K562 (cell line): Measurements from ENCODE around the gene TMEM150A. TPM values are rescaled to one million over a fixed set of nuclear protein-coding genes. Genes with fewer than 3 reads are reported as not detected.
A peak's percentile ranks its signal among the peaks of the same experiment; 100 is the strongest.

Experiments used
- DEAF1 ChIP-seq: fragments of 450-650 bp; formaldehyde crosslinking; IDR thresholded peaks from 2 replicates; pipeline ENCODE4 v1.4.0; 2020; ENCODE audit warnings: mild to moderate bottlenecking, moderate library complexity
- DPF2 ChIP-seq: fragments of 450-650 bp; IDR thresholded peaks from 2 replicates; pipeline ENCODE4 v1.6.1; 2016
- ERF ChIP-seq: fragments of 450-650 bp; formaldehyde crosslinking; IDR thresholded peaks from 2 replicates; pipeline ENCODE4 v1.4.0; 2020; ENCODE audit warnings: mild to moderate bottlenecking, mixed read lengths
- FOXM1 ChIP-seq, 2 experiments: fragments of 450-650 bp in 1 of 2; sonication (generic) in 1 of 2; formaldehyde crosslinking in 1 of 2; IDR thresholded peaks; 2 replicates each; pipeline versions ENCODE4 v1.6.1 to v1.9.0; 2017 to 2022; ENCODE audit warnings: low read depth in 2 of 2, mild to moderate bottlenecking in 2 of 2, missing genetic modification reagents in 1 of 2, moderate library complexity in 1 of 2
- GTF2F1 ChIP-seq: IDR thresholded peaks from 2 replicates; pipeline ENCODE4 v1.6.1; 2011; ENCODE audit warnings: low read depth, low read length, improper control_type of control experiment
- HDAC8 ChIP-seq: fragments of 450-650 bp; IDR thresholded peaks from 2 replicates; pipeline ENCODE4 v1.6.1; 2016; ENCODE audit warnings: mild to moderate bottlenecking, missing genetic modification characterization, moderate library complexity, missing compliant biosample characterization
- KLF10 ChIP-seq: fragments of 250-450 bp; sonication (Bioruptor Pico); IDR thresholded peaks from 2 replicates; pipeline ENCODE4 v1.6.1; 2021; ENCODE audit warnings: matching md5 sums
- NBN ChIP-seq: fragments of 450-650 bp; IDR thresholded peaks from 2 replicates; pipeline ENCODE4 v1.6.1; 2016; ENCODE audit warnings: low read depth, mild to moderate bottlenecking
- NFE2 ChIP-seq: IDR thresholded peaks from 2 replicates; pipeline ENCODE4 v1.6.1; 2014; ENCODE audit warnings: antibody characterized with exemption, low read depth
- OTX1 ChIP-seq: fragments of 450-650 bp; formaldehyde crosslinking; IDR thresholded peaks from 2 replicates; pipeline ENCODE4 v1.4.0; 2022; ENCODE audit warnings: mild to moderate bottlenecking
- RBM34 ChIP-seq: fragments of 200-400 bp; formaldehyde crosslinking; IDR thresholded peaks from 2 replicates; pipeline ENCODE4 v1.6.1; 2018; ENCODE audit warnings: low read length, borderline replicate concordance; ENCODE audit not compliant: insufficient read depth
- REST ChIP-seq, 2 experiments: fragments of 450-650 bp; formaldehyde crosslinking in 1 of 2; IDR thresholded peaks; 2 replicates each; pipeline versions ENCODE4 v1.4.0 to v1.6.1; 2014 to 2020; ENCODE audit warnings: mild to moderate bottlenecking in 2 of 2, borderline replicate concordance in 1 of 2, low read depth in 1 of 2
- WHSC1 ChIP-seq: IDR thresholded peaks from one replicate; pipeline ENCODE4 v1.6.1; 2012; ENCODE audit warnings: low read length, control low read depth, inconsistent platforms
- ZBTB9 ChIP-seq: fragments of 450-650 bp; formaldehyde crosslinking; IDR thresholded peaks from 2 replicates; pipeline ENCODE4 v1.4.0; 2020; ENCODE audit warnings: mild to moderate bottlenecking, moderate library complexity
- ZNF23 ChIP-seq: fragments of 250-450 bp; sonication (Bioruptor Pico); IDR thresholded peaks from 2 replicates; pipeline ENCODE4 v1.4.0; 2020; ENCODE audit warnings: mild to moderate bottlenecking
- ZNF239 ChIP-seq: fragments of 250-450 bp; sonication (Bioruptor Pico); IDR thresholded peaks from 2 replicates; pipeline ENCODE4 v1.4.0; 2020; ENCODE audit warnings: mild to moderate bottlenecking
- ZNF57 ChIP-seq: fragments of 450-650 bp; formaldehyde crosslinking; IDR thresholded peaks from 2 replicates; pipeline ENCODE4 v1.4.0; 2020; ENCODE audit warnings: mild to moderate bottlenecking, moderate library complexity
- polyA plus RNA-seq, 8 experiments: library from polyadenylated mRNA; depleted of rRNA in 4 of 8; stranded (reverse) in 5 of 8; unstranded in 3 of 8; fragments of >200 nt; fragmentation: Nextera tagmentation in 2 of 8; fragmentation: Illumina TruSeq in 1 of 8; extraction: Ambion mirVana in 2 of 8; extraction: Trizol in 1 of 8; gene quantifications; 2 replicates each; pipeline versions ENCODE4 v1.2.1 to v1.2.3, GENCODE V29; 2011 to 2014; ENCODE audit warnings: inconsistent platforms in 1 of 8, missing spikeins in 1 of 8
- total RNA-seq, 7 experiments: library from RNA; depleted of rRNA in 6 of 7; stranded (reverse); fragments of >200 nt in 6 of 7; fragmentation: Illumina TruSeq in 2 of 7; extraction: Trizol in 2 of 7; gene quantifications; 2 replicates each; pipeline versions ENCODE4 v1.2.1 to v1.2.3, GENCODE V29; 2011 to 2021; ENCODE audit warnings: low replicate concordance in 1 of 7

TMEM150A gene
- total and polyA plus RNA-seq, 9 of the 15 experiments (the other 6 are each of a cell fraction or from before 2014, with no cell fraction given), result 3.9 to 17.1 (median 8.4) TPM

GRCh38 chr2:85561280-85562212, 41.0 kb downstream of the TMEM150A start, which contains the start of gene GGCX (continued):
- TF ChIP-seq REST (IDR thresholded peaks at IDR 0.05; ENCODE audit: borderline replicate concordance) (no peak), REST (CRISPR knock-in tag; IDR thresholded peaks at IDR 0.05; ENCODE audit: low read depth) (no peak), ERF (CRISPR knock-in tag) (no peak), KLF10 (no peak), ZNF239 (CRISPR knock-in tag) (no peak), DEAF1 (CRISPR knock-in tag) (no peak), ZNF23 (CRISPR knock-in tag) (no peak), WHSC1 (no peak), GTF2F1 (peak; percentile 41; the same call in 1 of the 2 replicates), HDAC8 (tag) (no peak), RBM34 (no peak), ZBTB9 (no peak), DPF2 (peak; percentile 28; the same call in 1 of the 2 replicates), NFE2 (no peak), ZNF57 (CRISPR knock-in tag) (no peak), FOXM1 (IDR thresholded peaks at IDR 0.05; ENCODE audit: low read depth) (0 out of 2 replicates have a peak, but pooled peaks have one; percentile 29), FOXM1 (CRISPR knock-in tag; IDR thresholded peaks at IDR 0.05; ENCODE audit: low read depth) (no peak), NBN (peak; percentile 77; the same call in 1 of the 2 replicates), OTX1 (CRISPR knock-in tag) (no peak)
